ENCODE results near the gene KCNA2. TPM values are rescaled to one million over a fixed set of nuclear protein-coding genes. Genes with fewer than 3 reads are reported as not detected.

The KCNA2 gene
- polyA plus RNA-seq, 1 donor (not counting 4 experiments of a cell fraction or from before 2014, with no cell fraction given), result 0.03 TPM

GRCh38 chr1:110588486-110588885 lies 17.7 kb downstream of the KCNA2 start:
- dilution Hi-C loops (cut with MboI; ENCODE audit: extremely low pct_ligation_motif_present, low sequenced_read_pairs), result no loop called here
- Histone ChIP-seq H3K36me3 (ENCODE audit: control insufficient read depth in 2 of 2, extremely low read depth in 1 of 2, insufficient read depth in 2 of 2, low read length in 2 of 2) (no peaks in the 10 kb centered on the region), H3K27me3 (ENCODE audit: control insufficient read depth, extremely low read depth, insufficient read depth, low read length) (no peaks in the 10 kb centered on the region), H3K4me1 (ENCODE audit: control insufficient read depth, extremely low read depth, insufficient read depth, low read length) (no peaks in the 10 kb centered on the region), H3K9ac (ENCODE audit: control insufficient read depth, extremely low read depth, insufficient read depth, low read length) (no peak overlapping the region), H3K9me3 (ENCODE audit: control insufficient read depth, low read depth, low read length) (no peaks in the 10 kb centered on the region), H3K4me2 (ENCODE audit: control insufficient read depth, extremely low read depth, insufficient read depth, low read depth, low read length) (no peak overlapping the region), H3K27ac (ENCODE audit: control insufficient read depth, insufficient read depth, low read length) (no peak overlapping the region), H3K79me2 (ENCODE audit: control insufficient read depth, insufficient read depth, low read length) (no peaks in the 10 kb centered on the region), H2AFZ (ENCODE audit: control insufficient read depth, low read length) (no peak overlapping the region), H4K20me1 (ENCODE audit: control insufficient read depth, extremely low read depth, insufficient read depth, low read length) (no peaks in the 10 kb centered on the region), H3K9me1 (ENCODE audit: control insufficient read depth, extremely low read depth, insufficient read depth, low read length) (no peaks in the 10 kb centered on the region), H3K4me3 (ENCODE audit: control insufficient read depth in 2 of 3, extremely low read depth in 1 of 3, insufficient read depth in 2 of 3, low read depth in 1 of 3, low read length in 3 of 3) (no peak overlapping the region)
- no peak for DNase-seq (ENCODE audit: low read depth, low spot score)
- no peak for FAIRE-seq
- TF ChIP-seq EZH2 (IDR thresholded peaks at IDR 0.05; ENCODE audit: low read length), result no peak
- TF ChIP-seq CTCF (optimal IDR thresholded peaks at IDR 0.05 in 1 of 3, IDR thresholded peaks at IDR 0.05 in 1 of 3, conservative IDR thresholded peaks at IDR 0.05 in 1 of 3; ENCODE audit: extremely low read depth in 1 of 3, insufficient read depth in 2 of 3, low read length in 3 of 3), result no peak

GRCh38 chr1:110587906-110588305 lies 18.3 kb downstream of the KCNA2 start:
- Histone ChIP-seq H3K9ac (ENCODE audit: control insufficient read depth, extremely low read depth, insufficient read depth, low read length) (no peak overlapping the region), H3K79me2 (ENCODE audit: control insufficient read depth, insufficient read depth, low read length) (no peaks in the 10 kb centered on the region), H3K4me2 (ENCODE audit: control insufficient read depth, extremely low read depth, insufficient read depth, low read depth, low read length) (no peak overlapping the region), H3K36me3 (ENCODE audit: control insufficient read depth in 2 of 2, extremely low read depth in 1 of 2, insufficient read depth in 2 of 2, low read length in 2 of 2) (no peaks in the 10 kb centered on the region), H4K20me1 (ENCODE audit: control insufficient read depth, extremely low read depth, insufficient read depth, low read length) (no peaks in the 10 kb centered on the region), H3K9me1 (ENCODE audit: control insufficient read depth, extremely low read depth, insufficient read depth, low read length) (no peaks in the 10 kb centered on the region), H3K9me3 (ENCODE audit: control insufficient read depth, low read depth, low read length) (no peaks in the 10 kb centered on the region), H3K27me3 (ENCODE audit: control insufficient read depth, extremely low read depth, insufficient read depth, low read length) (no peaks in the 10 kb centered on the region), H3K4me1 (ENCODE audit: control insufficient read depth, extremely low read depth, insufficient read depth, low read length) (no peaks in the 10 kb centered on the region), H2AFZ (ENCODE audit: control insufficient read depth, low read length) (no peak overlapping the region), H3K27ac (ENCODE audit: control insufficient read depth, insufficient read depth, low read length) (no peak overlapping the region), H3K4me3 (ENCODE audit: control insufficient read depth in 2 of 3, extremely low read depth in 1 of 3, insufficient read depth in 2 of 3, low read depth in 1 of 3, low read length in 3 of 3) (no peak overlapping the region)
- FAIRE-seq (no peak), DNase-seq (ENCODE audit: low read depth, low spot score) (no peak)
- TF ChIP-seq EZH2 (IDR thresholded peaks at IDR 0.05; ENCODE audit: low read length) (no peak), CTCF (optimal IDR thresholded peaks at IDR 0.05 in 1 of 3, IDR thresholded peaks at IDR 0.05 in 1 of 3, conservative IDR thresholded peaks at IDR 0.05 in 1 of 3; ENCODE audit: extremely low read depth in 1 of 3, insufficient read depth in 2 of 3, low read length in 3 of 3) (no peak)
- dilution Hi-C loops (cut with MboI; ENCODE audit: extremely low pct_ligation_motif_present, low sequenced_read_pairs), result no loop called here

All from keratinocyte (primary cell).